Cardiac fibroblast (primary cell): ENCODE data around the gene CABP5.

Experiments used
- DNase-seq, 2 donors: peaks; one replicate each; pipeline versions ENCODE4 v3.0.0 to v3.0.0-alpha.2; 2010; ENCODE audit warnings: low read depth in 2 of 2
- H3K4me3 ChIP-seq, 2 donors: replicated peaks in 1 of 2; 1 replicate in 1 of 2; 2 replicates in 1 of 2; pipeline ENCODE4 v1.5.1; 2011; ENCODE audit warnings: low read depth in 2 of 2, low read length in 2 of 2, mild to moderate bottlenecking in 2 of 2, moderate library complexity in 1 of 2
- TF ChIP-seq, protein P1 (sequence below): IDR thresholded peaks from one replicate; pipeline ENCODE4 v1.5.1; 2011; ENCODE audit warnings: low read depth, mild to moderate bottlenecking, low read length, inconsistent platforms

CABP5 gene

GRCh38 chr19:48053076-48053475, 9.2 kb upstream of the CABP5 start:
- no peak for DNase-seq
- no peak overlapping the region for H3K4me3 ChIP-seq
- TF ChIP-seq, protein P1, sequence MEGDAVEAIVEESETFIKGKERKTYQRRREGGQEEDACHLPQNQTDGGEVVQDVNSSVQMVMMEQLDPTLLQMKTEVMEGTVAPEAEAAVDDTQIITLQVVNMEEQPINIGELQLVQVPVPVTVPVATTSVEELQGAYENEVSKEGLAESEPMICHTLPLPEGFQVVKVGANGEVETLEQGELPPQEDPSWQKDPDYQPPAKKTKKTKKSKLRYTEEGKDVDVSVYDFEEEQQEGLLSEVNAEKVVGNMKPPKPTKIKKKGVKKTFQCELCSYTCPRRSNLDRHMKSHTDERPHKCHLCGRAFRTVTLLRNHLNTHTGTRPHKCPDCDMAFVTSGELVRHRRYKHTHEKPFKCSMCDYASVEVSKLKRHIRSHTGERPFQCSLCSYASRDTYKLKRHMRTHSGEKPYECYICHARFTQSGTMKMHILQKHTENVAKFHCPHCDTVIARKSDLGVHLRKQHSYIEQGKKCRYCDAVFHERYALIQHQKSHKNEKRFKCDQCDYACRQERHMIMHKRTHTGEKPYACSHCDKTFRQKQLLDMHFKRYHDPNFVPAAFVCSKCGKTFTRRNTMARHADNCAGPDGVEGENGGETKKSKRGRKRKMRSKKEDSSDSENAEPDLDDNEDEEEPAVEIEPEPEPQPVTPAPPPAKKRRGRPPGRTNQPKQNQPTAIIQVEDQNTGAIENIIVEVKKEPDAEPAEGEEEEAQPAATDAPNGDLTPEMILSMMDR: no peak

DNA sequence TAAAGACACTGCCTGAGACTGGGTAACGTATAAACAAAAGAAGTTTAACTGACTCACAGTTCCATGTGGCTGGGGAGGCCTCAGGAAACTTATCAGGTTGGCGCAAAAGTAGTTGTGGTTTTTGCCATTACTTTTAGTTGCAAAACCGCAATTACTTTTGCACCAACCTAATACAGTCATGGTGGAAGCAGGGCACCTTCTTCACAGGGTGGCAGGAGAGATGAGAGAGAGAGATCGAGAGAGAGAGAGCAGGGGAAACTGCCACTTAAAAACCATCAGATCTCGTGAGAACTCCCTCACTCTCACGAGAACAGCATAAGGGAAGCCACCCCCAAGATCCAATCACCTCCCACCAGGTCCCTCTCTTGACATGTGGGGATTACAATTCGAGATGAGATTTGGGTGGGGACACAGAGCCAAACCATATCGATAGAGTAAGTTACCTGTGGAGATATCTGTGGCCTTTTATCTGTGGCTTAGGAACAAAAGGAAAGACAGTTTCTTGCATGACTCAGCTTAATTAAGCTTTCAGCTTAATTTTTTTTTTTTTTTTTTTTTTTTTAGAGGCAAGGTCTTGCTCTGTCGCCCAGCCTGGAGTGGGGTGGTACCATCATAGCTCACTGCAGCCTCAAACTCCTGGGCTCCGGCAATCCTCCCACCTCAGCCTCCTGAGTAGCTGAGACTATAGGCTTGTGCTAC, 7.6 kb upstream of the CABP5 start:
- no peak overlapping the region for H3K4me3 ChIP-seq
- TF ChIP-seq, protein P1: no peak
- no peak for DNase-seq

- no peak overlapping the region for H3K4me3 ChIP-seq
- TF ChIP-seq, protein P1: no peak
- no peak for DNase-seq
These were observed 682 bp upstream of the CABP5 start for GRCh38 chr19:48044561-48044960.

DNA sequence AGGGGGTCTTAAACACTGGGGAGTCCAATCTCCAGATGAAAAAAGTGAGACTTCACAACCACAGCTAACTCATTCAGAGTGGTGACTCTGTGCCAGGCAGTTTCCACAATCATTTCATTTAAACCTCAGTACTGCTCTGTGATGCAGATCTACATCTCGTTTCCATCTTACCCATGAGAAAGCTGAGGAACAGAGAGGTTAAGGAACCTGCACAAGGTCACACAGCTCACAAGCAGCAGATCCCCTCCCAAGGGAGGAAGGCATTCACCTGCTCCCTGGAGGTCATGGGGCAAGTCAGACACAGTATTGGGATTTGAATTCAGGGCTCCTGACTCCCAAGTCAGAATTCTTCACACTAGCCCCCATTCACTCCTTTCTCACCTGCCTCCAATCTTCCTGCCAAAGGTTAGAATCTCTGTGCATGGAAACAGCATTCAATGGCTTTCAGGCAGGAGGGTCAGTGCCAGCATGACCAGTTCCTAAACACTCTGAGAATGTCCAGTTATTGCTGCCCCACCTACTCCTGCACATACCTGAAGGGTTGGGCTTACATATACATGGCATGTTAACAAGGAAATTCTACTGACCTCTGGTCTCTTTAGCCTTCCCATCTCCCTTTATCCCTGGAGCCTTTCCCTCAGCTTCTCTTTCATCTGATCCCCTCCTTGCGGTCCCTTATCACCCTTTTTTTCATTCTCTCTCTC, 1.9 kb downstream of the CABP5 start:
- no peak for DNase-seq
- TF ChIP-seq, protein P1: no peak
- H3K4me3 ChIP-seq: no peak overlapping the region

DNA sequence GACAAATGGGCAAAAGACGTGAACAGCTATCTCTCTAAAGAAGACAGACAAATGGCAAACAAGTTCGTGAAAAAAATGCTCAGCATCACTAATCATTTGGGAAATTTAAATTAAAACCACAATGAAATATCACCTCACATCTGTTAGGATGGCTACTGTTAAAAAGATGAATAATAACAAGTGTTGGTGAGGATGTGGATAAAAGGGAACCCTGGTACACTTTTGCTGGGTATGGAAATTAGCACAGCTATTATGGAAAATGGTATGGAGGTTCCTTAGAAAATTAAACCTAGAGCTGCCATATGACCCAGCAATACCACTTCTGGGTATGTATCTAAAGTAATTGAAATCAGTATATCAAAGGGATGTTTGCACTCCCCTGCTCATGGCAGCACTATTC, 7.1 kb downstream of the CABP5 start:
- H3K4me3 ChIP-seq: no peak overlapping the region
- TF ChIP-seq, protein P1: no peak
- DNase-seq: no peak

DNA sequence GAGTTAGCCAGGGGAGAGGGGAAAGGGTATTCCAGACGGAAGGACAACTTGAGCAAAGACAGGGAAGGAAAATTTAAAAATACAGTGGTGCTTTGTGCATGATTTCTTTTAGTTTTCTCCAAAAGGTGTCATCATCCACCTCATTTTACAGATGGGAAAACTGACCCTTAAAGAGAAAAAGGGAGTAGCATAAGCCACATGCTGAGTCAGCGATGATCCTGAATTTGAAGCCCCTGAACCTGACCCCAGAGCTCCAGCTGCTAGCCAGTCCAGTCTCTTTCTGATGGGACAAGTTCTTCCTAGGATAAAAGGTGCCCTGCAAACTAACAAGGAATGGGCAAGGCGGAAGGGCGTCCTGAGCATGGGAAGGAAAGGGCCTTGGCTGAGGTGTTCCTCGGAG, 10.3 kb downstream of the CABP5 start:
- no peak overlapping the region for H3K4me3 ChIP-seq
- DNase-seq: no peak
- TF ChIP-seq, protein P1: no peak

DNA sequence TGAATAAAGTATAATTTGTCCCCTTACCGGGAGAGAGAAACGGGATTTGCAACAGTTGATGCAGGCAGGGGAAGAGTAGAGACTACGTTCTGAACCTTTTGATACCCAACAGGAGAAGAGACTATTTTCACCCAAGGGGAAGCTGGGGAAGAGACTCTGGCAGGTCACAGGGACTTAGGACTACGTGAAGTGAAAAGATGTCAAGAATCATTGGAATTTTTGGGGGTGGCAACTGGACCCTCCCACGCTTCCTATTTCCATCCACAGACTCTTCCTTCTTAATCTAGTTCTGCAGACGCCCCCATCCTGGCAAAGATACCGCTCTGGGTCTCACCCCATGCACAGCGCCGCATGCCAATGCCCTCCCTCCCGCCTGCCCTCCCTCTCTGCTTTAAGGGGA, 13.8 kb downstream of the CABP5 start:
- DNase-seq: no peak
- no peak overlapping the region for H3K4me3 ChIP-seq
- TF ChIP-seq, protein P1: no peak
